Esophagus muscularis mucosa (tissue), 3 donors: Measurements from ENCODE around the gene GAS7.

Source experiments
- CTCF ChIP-seq, 3 experiments: fragments of 200-600 bp in 2 of 3; fragments of 450-650 bp in 1 of 3; sonication (generic) in 2 of 3; IDR thresholded peaks; one replicate each; pipeline ENCODE4 v1.5.1; 2017 to 2019; ENCODE audit warnings: antibody characterized with exemption in 3 of 3, mild to moderate bottlenecking in 2 of 3, moderate library complexity in 1 of 3
- POLR2A ChIP-seq: fragments of 450-650 bp; IDR thresholded peaks from one replicate; pipeline ENCODE4 v1.6.1; 2017; ENCODE audit warnings: antibody characterized with exemption, moderate library complexity, mild to moderate bottlenecking, low read depth

- TF ChIP-seq CTCF (IDR thresholded peaks at IDR 0.05) = no peak
- TF ChIP-seq POLR2A = no peak
Observed at GRCh38 chr17:9878786-9879525, 319.4 kb downstream of the GAS7 start.
